ENCODE data around the gene SCAMP4.

DNA sequence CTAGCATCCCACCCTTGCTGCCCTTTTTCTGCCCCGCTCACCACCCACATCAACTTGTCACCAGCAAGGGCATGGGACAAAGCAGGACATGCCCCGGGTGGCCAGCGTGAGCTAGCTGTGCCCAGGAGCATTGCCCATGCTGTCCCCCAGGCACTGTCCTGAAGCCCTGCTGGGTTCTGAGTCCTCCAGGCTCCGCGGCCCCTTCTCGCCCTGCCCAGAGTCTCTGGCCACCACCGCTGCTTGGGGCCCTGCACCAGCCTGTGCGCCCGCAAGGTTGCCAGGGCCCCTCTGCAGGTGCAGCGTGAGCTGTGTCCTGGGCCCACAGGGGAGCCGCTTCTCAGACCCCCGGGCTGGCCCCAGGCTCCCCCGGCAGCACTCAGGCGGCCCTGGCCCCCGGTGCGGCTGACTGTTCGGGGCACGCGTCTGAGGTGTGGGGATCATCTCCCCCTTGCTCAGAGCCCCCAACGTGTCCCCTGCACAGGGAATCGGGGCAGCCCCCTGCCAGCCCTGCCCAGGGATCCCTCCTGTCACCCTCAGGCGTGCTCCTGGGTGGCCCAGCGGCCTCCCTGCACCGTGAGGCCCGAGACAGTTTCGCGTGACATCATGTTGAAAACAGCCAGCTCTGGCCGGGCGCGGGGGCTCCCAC lies 39.8 kb downstream of the SCAMP4 start:
- TF ChIP-seq, protein P1, sequence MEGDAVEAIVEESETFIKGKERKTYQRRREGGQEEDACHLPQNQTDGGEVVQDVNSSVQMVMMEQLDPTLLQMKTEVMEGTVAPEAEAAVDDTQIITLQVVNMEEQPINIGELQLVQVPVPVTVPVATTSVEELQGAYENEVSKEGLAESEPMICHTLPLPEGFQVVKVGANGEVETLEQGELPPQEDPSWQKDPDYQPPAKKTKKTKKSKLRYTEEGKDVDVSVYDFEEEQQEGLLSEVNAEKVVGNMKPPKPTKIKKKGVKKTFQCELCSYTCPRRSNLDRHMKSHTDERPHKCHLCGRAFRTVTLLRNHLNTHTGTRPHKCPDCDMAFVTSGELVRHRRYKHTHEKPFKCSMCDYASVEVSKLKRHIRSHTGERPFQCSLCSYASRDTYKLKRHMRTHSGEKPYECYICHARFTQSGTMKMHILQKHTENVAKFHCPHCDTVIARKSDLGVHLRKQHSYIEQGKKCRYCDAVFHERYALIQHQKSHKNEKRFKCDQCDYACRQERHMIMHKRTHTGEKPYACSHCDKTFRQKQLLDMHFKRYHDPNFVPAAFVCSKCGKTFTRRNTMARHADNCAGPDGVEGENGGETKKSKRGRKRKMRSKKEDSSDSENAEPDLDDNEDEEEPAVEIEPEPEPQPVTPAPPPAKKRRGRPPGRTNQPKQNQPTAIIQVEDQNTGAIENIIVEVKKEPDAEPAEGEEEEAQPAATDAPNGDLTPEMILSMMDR (IDR thresholded peaks at IDR 0.05) = no peak
- TF ChIP-seq POLR2A (IDR thresholded peaks at IDR 0.05) = no peak
